HG03103 (cell line): ENCODE measurements around the gene TMEM233.
A peak's percentile ranks its signal among the peaks of the same experiment; 100 is the strongest.

Experiments
- ATAC-seq: cut with Tn5 transposase; IDR thresholded peaks from one replicate; pipeline ENCODE4 v1.9.1; 2021; ENCODE audit warnings: low read depth; ENCODE audit not compliant: unreplicated experiment

TMEM233 gene

GRCh38 chr12:119593578-119594398, at the start of gene TMEM233:
Gene TMEM233, plus strand, starts transcription at chr12:119593774. Its CDS starts 75 bp downstream, at chr12:119593849.
- no peak for ATAC-seq

GRCh38 chr12:119544765-119545625, 48.6 kb upstream of the TMEM233 start:
- peak; percentile 74 for ATAC-seq

GRCh38 chr12:119546340-119546739, 47.2 kb upstream of the TMEM233 start:
- ATAC-seq, result no peak

- no peak for ATAC-seq
Measured at GRCh38 chr12:119547001-119547400, 46.6 kb upstream of the TMEM233 start.

DNA sequence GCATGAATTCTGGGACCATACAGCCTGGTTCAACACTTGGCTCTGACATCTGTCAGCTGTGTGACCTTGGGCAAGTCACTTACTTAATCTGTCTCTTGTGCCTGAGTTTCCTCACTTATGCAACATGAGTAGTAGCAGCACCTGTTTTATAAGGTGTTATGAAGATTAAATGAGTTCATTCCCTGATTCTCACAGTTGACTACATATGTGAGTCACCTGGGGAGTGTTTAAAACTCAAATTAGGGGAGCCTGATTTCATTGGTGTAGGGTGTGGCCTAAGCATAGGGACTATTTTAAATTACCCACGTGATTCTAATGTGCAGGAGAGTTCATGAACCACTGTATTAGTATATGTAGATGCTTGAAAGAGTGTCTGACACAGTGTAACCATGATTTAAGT, 36.7 kb upstream of the TMEM233 start:
- ATAC-seq, result no peak

DNA sequence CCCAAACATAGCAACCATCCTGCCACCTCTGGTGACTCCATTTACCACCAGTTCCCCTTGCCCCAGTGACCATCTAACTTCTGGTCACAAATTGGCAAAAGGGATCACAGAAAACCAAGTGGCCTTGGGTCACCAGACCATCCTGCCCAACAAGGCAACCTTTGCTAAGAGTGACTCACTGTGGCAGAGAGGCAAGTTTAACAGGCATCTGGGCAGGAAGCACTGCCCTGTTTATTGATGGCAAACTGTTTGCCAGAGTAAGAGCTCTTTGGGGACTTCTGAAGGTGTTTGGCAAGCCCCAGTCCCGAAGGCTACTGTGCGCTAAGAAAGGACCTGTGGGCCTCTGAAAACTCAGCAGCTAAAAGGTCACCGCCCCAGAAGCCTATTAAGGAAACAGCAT, 28.2 kb upstream of the TMEM233 start:
- no peak for ATAC-seq

- ATAC-seq, result no peak
Measured at GRCh38 chr12:119570771-119571170, 22.8 kb upstream of the TMEM233 start.

GRCh38 chr12:119573086-119573485, 20.5 kb upstream of the TMEM233 start:
- ATAC-seq, result no peak

- no peak for ATAC-seq
Measured at GRCh38 chr12:119574255-119574654, 19.3 kb upstream of the TMEM233 start.

DNA sequence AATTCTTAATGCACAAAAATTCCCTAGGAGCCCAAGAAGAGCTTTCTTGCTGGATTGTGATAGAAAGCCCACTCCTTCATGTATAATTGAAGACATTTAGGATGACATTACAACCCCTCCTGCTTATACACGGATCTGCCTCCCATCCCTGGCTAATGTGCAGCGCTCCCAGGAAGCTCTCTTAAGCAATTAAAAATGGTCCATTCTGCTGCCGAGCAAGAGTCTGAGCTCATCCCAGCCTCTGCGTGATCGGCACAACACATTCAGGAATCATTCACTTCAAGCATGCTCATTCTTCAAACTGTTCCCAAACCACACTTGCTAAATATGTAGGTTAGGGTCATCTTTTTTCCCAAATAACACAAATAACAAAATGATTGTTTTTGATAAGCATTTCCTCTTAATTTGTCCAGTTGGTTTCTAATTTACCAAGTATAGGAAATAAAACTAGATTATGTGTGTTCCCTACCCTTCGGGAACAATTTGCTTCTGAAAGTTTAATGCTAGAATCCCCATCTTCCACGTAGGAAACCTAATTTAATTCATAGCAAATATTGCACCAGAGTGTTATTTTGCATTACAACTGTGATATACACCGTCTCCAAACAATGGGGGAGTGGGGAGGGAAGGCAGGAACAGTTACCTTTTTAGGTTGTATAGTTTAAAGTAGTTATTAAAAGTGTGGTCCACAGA, 17.3 kb upstream of the TMEM233 start:
- no peak for ATAC-seq

- ATAC-seq, result no peak
Measured at GRCh38 chr12:119576915-119577314, 16.7 kb upstream of the TMEM233 start.

DNA sequence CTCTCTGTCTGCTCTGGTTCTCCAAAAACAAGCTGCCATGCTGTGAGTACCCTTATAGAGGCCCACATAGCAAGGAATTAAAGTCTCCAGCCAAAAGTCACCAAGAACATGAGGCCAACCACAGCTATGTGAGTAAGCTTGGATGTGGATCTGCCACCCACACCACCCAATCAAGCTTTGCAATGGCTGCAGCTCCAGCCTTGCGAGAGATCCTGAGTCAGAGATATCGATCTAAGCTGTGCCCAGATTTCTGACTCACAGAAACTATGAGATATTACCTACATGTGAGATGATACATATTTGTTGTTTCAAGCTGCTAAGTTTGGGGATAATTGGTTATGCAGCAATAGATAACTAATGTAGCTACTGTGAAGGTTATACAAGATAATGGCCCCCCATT, 15.5 kb upstream of the TMEM233 start:
- no peak for ATAC-seq

- ATAC-seq, result no peak
Measured at GRCh38 chr12:119589097-119589496, 4.5 kb upstream of the TMEM233 start.

GRCh38 chr12:119589634-119590033, 3.9 kb upstream of the TMEM233 start:
- ATAC-seq, result no peak

DNA sequence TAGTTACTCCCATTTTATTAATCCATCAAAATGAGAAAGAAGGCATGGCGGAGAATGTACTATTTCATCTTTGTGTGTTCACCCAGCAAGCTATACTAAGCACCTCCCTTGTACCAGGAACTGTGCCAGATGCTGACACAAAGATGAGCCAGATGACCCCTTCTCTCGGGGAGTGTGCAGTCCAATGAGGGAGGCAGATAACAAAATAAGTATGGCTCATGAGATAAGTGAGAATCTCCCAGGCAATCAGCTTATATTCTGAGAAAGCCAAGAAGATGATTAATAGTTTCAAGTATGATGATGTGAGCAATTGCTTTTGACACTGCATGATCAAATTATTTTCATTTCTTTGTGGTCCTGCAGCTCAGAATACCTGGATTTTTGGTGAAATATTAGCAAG, 1.3 kb upstream of the TMEM233 start:
- no peak for ATAC-seq

- no peak for ATAC-seq
Measured at GRCh38 chr12:119594399-119594730, 791 bp downstream of the TMEM233 start.

DNA sequence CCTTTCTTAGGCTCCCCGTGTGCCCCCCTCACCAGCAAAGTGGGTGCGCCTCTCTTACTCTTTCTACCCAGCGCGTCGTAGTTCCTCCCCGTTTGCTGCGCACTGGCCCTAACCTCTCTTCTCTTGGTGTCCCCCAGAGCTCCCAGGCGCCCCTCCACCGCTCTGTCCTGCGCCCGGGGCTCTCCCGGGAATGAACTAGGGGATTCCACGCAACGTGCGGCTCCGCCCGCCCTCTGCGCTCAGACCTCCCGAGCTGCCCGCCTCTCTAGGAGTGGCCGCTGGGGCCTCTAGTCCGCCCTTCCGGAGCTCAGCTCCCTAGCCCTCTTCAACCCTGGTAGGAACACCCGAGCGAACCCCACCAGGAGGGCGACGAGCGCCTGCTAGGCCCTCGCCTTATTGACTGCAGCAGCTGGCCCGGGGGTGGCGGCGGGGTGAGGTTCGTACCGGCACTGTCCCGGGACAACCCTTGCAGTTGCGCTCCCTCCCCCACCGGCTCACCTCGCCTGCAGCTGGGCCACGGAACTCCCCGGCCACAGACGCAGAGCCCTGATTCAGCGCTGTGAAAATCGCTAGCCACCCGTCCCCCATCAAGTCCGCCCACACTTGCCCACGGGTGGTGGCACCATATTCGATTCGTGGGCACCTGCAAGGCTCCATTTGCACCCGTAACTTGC, 1.3 kb downstream of the TMEM233 start:
- no peak for ATAC-seq

DNA sequence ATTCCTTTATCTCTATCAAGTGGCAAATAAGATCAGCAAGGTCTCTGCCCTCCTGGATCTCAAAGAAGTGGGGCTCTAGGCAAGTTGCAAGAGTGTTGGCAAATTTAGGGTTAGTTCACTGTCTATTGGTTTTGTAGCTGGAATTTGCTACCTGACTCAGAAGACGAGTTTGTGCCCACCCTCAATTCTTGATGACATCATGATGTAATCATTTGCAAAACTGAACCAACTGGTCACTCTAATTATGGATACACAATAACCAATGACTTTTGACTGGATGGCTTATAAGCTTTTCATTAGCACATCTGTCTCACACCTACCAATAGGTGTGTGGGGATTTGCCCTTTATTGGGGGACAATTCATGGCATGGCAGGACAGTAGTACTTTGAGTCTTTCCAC, 4.6 kb downstream of the TMEM233 start:
- ATAC-seq, result no peak

GRCh38 chr12:119601877-119602733, 8.5 kb downstream of the TMEM233 start:
- no peak for ATAC-seq

DNA sequence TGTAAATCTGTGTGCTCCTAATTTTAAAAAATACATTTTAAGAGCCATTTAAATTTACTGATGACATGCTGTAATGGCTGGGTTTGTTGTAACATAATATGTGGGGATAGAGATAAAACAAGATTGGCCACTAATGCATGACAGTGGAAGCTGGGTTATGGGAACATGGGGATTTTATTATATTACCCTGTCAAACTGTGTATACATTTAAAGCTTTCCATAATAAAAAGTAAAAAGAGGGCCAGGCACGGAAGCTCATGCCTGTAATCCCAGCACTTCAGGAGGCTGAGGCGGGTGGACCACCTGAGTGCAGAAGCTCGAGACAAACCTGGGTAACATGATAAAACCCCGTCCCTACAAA, 9.1 kb downstream of the TMEM233 start:
- no peak for ATAC-seq
